Heart left ventricle (tissue), 13 donors: ENCODE measurements around the gene NGB.

ENCODE experiments used
- POLR2A ChIP-seq, 2 donors: fragments of 450-650 bp; IDR thresholded peaks; one replicate each; pipeline ENCODE4 v1.6.1; 2017; ENCODE audit warnings: antibody characterized with exemption in 2 of 2, mild to moderate bottlenecking in 2 of 2, moderate library complexity in 2 of 2
- TF ChIP-seq, protein P1 (sequence below), 12 donors: fragments of 200-600 bp; sonication (generic) in 4 of 12; IDR thresholded peaks; one replicate each; pipeline versions ENCODE4 v1.5.0 to v1.8.0; 2018 to 2022; ENCODE audit warnings: antibody characterized with exemption in 12 of 12, mild to moderate bottlenecking in 5 of 12
- donor health status: ischemic (EF 13 %, LVEDD 7.1; RV severe dilation, severe dysfunction).
- donor health status: DM: no; HTN: yes; CAD: no.
- donor health status: DM: no; HTN: no; CAD: no.
- donor health status: ischemic (EF 25% LVEDD 6.9; RV normal size, moderate dysfunction).
- donor health status: ischemic (EF 25% LVEDD 5.7; RV mildly dilated, moderate dysfunction).
- donor health status: ischemic (EF 35%, LVEDD 5.7; RV mildly dilated, moderate dysfunction).
- donor health status: nonischemic (EF 11% LVEDD 7.7; RV severe dilation, severe dysfunction).
- donor health status: DM: yes; HTN: yes; CAD: no.
- donor health status: PGD.
- donor health status: ischemic (EF 29% LVEDD 5.4; RV normal size, mild dysfunction).
- donor health status: nonischemic (EF 23%, LVEDD 6.1; RV moderate dilation, normal function).

DNA sequence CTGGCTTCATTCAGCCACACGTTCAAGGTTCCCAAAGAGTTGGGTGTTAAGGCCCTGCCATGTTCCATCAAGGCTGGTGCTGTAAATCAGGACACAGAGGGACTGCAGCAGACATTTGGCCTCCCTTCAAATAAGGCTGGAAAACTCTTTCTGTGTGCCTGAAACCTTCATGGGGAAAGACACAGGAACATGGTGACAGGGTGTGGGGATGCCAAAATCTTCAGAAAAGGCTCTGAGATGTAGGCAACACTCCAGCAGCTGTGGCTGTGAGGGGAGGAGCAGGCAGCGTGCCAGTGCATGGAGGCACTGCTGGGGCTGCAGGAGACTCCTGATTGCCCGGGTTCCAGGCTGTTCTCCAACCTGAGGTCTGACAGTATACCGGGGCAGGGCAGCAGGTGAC lies 34.7 kb upstream of the NGB start:
- TF ChIP-seq, protein P1, sequence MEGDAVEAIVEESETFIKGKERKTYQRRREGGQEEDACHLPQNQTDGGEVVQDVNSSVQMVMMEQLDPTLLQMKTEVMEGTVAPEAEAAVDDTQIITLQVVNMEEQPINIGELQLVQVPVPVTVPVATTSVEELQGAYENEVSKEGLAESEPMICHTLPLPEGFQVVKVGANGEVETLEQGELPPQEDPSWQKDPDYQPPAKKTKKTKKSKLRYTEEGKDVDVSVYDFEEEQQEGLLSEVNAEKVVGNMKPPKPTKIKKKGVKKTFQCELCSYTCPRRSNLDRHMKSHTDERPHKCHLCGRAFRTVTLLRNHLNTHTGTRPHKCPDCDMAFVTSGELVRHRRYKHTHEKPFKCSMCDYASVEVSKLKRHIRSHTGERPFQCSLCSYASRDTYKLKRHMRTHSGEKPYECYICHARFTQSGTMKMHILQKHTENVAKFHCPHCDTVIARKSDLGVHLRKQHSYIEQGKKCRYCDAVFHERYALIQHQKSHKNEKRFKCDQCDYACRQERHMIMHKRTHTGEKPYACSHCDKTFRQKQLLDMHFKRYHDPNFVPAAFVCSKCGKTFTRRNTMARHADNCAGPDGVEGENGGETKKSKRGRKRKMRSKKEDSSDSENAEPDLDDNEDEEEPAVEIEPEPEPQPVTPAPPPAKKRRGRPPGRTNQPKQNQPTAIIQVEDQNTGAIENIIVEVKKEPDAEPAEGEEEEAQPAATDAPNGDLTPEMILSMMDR (IDR thresholded peaks at IDR 0.05) = no peak
- no peak for TF ChIP-seq POLR2A (IDR thresholded peaks at IDR 0.05)
